Measurements from ENCODE around the gene ZNF470. TPM values are rescaled to one million over a fixed set of nuclear protein-coding genes. Genes with fewer than 3 reads are reported as not detected.

ZNF470 gene
- 5.5 TPM for total RNA-seq

DNA sequence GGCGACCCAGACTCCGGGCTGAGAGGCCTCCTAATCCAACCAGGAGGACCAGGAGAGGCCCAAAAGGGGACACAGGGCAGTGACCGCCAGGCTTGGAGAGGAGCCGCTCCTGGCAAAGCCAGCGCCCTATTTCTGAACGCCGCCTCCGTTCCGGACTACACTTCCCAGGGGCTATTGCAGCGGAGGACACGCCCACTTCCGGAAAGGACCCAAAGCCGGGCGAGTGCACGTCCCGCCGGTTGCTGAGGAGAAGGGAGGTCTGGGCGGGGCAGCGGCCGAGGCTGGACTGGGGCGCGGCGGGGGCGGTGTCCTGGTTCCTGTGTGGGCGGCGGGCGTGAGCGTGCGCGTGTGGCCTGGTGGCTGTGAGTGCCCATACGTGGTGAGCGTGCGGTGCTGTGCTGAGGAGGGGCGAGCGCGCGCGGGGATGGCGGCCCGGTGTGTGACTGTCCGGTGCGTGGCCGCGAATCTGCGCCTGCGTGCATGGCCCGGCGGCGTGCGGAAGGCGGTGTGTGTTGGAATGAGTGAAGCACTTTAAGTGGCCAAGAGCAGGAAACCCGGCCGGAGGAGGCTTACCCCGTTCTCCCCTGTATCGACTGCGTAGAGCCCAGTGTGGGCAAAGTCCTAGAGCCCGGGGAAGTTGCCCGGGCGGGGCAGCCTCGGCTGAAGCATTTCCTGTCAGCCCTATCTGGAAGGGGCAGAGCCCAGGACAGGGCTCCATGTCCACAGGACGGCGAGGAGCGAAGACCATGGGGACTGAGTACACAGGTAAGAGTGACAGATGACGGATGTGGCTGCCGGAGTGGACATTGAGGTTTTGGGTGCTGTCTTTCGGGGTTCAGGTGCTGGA is at the start of gene ZNF470:
TSS of gene ZNF470 (plus strand) at position 195 of the 847 bp plus-strand sequence. CDS start 2,844 bp downstream, outside the sequence.
- DNase-seq: peak; percentile 97

- no peak for DNase-seq
Measured at GRCh38 chr19:56525214-56525860, 41.9 kb upstream of the ZNF470 start.

DNA sequence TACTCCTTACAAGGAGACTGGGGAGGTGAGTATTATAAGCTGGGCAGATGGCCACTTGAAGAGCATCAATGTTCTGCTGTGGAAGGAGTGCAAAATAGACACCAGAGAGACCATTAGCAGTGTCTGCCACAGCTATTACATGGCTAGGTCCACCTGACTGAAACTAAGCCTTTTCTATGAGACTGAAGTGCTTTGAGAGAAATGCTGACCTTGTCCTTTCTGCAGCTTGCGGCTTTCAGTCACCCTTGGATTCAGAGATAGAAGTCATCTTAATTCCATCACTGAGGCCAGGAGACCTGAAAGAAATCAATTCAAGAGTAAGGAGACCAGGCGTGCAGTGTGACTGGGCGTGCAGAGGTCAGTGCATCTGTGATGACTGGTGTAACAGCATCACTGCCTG is 29.8 kb upstream of the ZNF470 start:
- no peak for DNase-seq

DNA sequence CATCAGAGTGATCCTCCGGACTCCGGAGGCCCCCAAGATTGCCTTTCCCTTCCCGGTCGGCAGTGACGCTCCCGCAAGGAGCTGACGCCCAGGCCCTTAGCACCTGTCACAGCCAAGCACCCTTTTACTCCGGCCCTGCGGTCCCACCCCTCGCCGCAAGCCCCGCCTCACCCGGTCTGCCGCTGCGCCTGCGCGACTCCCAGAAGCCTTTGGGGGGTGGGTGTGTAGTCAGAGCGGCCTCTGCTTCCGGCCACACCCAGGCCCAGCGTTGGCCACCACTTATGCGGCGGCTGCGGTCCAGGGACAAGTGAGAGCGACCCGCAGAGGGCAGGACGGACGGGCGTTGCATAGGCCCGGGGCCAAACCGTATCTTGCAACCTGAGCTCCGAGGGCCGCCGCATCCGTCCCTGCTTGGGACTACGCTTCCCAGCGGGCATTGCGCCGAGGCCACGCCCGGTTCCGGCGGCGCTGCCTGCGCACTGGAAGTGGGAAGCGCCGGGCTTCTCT is 29.0 kb upstream of the ZNF470 start:
- DNase-seq: peak; percentile 96

DNA sequence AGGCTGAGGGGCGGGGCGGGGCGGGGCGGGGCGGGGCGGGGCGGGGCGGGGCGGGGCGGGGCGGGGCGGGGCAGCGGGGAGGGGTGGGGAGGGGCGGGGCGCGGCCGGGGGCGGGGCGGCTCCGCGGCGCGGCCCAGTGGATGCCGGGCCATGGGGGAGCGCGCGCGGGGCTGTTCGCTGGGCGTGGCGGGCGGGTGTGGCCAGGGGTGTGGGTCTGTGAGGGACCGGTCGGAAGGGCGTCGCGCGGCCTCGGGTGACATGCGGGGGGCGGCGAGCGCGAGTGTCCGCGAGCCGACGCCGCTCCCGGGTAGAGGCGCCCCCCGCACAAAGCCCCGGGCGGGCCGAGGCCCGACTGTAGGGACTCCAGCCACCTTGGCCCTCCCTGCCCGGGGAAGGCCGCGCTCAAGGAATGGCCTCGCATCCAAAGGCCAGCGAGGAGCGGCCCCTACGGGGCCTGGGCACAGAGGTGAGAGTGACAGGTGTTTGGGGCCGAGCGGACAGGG is 28.5 kb upstream of the ZNF470 start, which contains the start of gene ZFP28:
TSS of gene ZFP28 (plus strand) at position 188 of the 503 bp plus-strand sequence. CDS start at position 259, 71 bp downstream.
- no peak for DNase-seq

DNA sequence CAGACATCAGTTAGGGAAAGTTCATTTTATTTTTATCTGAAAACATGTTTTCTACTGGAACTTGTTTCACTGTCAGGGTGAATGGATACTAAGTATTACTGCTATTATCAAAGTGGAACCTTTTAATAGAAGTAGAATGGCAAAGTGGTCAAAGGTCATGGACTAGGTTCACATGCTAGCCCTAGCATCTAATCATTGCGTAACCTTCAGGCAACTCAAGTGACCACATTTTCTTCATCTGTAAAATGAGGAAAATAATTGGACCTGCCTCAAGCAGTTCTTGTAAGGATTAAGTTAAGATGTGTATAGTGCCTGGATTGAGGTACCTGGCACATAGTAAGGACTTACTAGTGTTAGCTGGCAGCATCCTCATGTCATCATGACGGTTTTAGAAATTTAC is 23.5 kb upstream of the ZNF470 start:
- no peak for DNase-seq

DNA sequence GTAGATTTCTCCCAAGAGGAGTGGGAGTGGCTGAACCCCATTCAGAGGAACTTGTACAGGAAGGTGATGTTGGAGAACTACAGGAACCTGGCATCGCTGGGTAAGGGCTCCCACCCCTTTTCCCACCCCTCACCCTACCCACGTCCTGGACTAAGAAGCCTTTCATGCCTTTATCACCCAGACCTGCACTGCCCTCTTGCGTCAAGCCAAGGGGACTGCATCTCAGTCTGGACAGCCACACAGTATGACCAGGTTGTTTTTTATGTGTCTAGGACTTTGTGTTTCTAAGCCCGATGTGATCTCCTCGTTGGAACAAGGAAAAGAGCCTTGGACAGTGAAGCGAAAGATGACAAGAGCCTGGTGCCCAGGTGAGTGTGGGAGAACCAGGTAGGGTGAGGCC is 19.7 kb upstream of the ZNF470 start:
- no peak for DNase-seq

- DNase-seq: no peak
Measured at GRCh38 chr19:56554272-56554869, 12.9 kb upstream of the ZNF470 start.

- DNase-seq: no peak
Measured at GRCh38 chr19:56562766-56563165, 4.5 kb upstream of the ZNF470 start.

DNA sequence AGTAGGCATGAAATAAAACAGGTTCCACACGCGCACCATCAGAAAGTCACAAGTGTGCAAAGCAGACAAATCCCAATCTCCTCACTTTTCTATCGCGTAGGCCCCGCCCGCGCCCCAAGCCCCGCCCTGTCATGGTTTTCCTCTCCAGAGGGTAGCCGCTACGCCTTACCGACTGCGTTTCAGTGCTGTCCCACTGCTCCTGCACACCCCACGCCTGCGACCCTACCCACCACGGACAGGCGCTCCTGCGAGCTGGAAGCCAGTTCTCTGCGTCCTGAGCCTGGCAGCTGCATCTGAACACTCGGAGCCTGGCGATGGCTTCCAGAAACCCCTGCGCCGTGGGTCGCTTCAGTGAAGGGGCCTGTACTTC is 379 bp upstream of the ZNF470 start:
- DNase-seq: no peak

DNA sequence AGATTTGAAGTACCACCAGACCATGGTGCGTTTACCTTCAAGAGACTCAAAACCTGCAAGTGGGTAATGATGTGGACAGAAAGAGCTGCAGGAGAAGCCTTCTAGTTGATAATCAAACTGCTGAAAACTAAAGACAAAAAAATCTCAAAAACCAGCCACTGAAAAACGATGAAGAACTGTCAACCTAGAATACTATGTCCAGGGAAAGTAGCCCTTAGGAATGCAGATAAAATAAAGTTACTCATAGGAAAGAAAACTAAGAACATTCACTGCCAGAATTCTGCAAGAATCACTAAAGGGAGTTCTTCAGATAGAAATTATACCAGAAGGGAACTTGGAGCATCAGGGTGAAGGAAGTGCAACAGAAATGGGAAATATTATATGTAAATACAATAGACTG is 5.3 kb downstream of the ZNF470 start:
- DNase-seq: no peak

GRCh38 chr19:56573914-56574313 is 6.6 kb downstream of the ZNF470 start:
- DNase-seq: no peak

- no peak for DNase-seq
Measured at GRCh38 chr19:56577719-56578602, 10.7 kb downstream of the ZNF470 start.

DNA sequence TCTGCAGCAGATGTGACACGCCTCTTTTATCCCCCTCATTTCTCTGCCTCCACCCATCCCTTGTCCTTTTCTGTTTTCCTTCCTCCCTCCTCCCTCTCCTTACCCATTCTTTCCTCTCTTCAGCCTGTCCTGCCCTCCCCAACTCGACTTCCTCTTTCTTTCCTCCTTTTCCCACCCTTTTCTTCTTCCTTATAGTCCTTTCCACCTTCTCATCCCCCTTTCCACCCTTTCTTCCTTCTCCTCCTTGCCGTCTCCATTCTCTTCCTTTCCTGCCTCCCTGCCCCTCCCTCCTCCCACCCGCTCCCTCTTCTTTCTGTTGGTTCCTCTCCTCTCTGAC is 27.1 kb downstream of the ZNF470 start:
- DNase-seq: no peak

DNA sequence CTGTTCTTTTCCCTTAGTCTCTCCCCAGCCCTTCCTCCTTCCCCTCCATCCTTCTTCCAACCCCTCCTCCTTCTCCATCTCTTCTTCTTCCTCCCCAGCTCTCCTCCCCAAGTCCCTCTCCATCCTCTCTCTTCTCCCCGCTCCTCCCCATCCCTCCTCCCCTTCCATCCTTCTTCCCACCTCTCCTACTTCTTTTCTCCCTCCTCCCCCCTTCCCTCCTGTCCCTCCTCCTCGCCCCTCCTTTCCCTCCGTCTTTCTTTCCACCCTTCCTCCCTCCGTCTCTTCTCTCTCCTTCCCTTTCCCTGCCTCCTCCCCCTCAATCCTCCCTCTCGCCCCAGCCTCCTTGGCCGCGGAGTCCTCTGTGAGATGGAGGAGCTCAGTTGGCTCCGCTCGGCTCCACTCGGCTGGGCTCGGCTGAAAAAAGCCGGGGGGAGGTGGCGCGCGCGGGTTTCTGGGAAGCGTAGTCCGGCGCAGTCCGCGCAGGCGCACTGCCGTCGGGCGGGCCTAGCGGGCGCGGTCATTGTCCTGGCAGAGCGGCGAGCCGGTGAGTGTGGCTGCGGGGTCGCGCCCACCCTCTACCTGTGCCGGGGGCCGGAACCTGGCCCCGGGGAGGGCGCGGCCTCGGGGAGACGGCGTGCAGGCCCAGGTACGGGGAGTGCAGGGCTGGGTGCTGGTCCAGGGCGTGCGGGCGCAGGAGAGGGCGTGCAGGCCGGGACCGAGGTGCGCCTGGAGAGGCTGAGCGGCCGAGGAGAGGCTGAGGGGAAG is 27.7 kb downstream of the ZNF470 start, which contains the start of gene ZNF71:
TSS of gene ZNF71 (plus strand) at position 520 of the 765 bp plus-strand sequence. CDS start 6,257 bp downstream, outside the sequence.
- peak; percentile 95 for DNase-seq

GRCh38 chr19:56595548-56595899 is 28.3 kb downstream of the ZNF470 start:
- no peak for DNase-seq

DNA sequence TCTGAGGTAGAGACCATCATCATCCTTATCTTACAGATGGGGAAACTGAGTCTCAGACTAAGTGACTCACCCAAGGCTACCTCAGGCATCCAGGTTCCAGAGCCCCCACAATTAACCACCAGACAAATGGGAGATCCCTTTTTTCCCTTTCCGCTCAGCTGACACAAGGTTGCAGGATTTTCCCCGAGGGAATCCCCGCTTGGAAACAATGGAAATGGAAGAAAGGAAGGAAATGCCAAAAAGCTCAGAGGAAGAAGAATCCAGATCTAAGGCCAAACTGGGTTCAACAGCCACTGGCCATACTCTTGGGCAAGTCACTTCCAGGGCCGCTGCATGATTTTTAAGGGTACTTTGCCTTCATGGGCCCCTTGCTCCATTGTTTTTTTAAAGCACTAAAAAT is 29.4 kb downstream of the ZNF470 start:
- DNase-seq: no peak

- no peak for DNase-seq
Measured at GRCh38 chr19:56597696-56598095, 30.4 kb downstream of the ZNF470 start.

DNA sequence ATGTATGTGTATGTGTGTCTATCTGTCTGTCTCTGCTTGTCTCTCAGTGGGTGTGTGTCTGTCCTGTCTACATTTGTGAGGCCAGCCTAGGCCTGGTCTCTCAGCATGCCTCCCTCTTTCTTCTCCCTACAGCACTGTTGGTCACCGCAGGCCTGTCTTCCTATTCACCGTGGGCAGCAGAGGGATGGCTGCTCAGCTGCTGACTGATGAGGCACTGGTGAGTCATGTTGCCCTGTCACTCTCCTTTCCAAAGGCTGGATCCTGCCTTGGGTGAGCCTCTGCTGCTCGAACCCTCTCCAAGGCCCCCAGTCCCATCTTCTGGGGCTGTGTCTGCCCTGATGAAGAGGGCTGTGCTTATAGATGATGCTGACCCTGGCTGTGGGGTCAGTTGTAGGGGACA is 34.1 kb downstream of the ZNF470 start:
- no peak for DNase-seq

DNA sequence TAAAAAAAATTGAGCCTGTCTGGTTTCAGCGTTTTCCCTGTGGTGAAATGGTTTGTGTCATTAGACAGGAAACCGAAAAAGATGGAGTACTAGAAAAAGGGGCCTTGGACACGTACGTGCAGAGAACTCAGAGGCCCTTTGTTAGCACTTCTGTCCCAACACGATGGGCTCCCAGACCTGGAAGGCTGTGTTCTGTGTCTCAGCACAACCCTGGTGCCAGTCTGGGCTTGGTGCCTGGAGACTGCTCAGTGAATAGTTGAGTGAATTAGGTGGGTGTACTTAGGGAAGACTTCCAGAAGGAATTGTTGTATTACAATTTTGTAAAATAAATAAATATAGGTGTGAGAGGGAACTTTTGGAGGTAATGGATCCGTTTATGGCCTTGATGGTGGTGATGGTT is 36.6 kb downstream of the ZNF470 start:
- DNase-seq: no peak

Data from tongue (tissue), 2 donors.